Islet of Langerhans (tissue), 1 donor: Measurements from ENCODE around the gene RBM4.

ENCODE experiments used
- FAIRE-seq: peaks from one replicate; lab custom pipeline; 2011; peaks lifted over from hg19 to GRCh38; lab: Jason Lieb, UNC

RBM4 gene

DNA sequence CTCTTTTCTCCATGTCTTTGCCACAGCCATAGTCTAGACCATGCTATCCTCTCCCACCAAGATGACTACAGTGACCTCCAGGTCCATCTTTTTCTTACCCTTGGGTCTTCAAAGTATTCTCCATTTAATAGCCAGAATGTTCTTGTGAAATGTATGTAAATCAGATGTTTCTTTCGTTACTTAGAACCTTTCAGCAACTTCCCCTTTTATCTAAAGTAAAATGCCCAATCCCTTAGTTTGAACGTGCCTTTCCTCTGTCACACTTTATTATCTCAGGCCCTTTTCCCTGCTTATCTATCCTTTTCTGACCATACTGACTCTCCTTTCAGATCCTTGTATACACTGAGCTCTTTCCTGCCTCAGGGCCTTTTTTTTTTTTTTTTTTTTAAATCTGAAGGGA is 21.3 kb downstream of the RBM4 start:
- FAIRE-seq = no peak

- no peak for FAIRE-seq
These were observed 25.3 kb downstream of the RBM4 start for GRCh38 chr11:66663741-66664296.

DNA sequence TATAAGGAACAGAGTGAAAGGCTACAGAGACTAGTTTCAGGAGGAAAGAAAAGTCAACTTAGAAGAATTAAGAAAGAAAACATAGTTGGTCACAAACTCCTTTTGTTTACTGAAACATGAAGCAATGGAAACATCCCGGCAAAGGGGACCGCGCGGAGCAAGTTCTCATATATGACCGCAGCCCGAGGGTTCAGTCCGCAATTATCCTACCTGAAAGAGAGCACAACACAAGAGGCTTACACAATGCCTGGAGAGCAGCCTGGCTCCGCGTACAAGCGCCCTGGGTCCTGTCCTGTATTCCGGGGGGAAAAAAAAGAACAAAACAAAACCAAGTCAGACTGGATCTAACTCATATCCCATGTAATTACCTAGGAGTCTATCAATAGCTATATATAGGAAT is 26.9 kb downstream of the RBM4 start:
- no peak for FAIRE-seq

DNA sequence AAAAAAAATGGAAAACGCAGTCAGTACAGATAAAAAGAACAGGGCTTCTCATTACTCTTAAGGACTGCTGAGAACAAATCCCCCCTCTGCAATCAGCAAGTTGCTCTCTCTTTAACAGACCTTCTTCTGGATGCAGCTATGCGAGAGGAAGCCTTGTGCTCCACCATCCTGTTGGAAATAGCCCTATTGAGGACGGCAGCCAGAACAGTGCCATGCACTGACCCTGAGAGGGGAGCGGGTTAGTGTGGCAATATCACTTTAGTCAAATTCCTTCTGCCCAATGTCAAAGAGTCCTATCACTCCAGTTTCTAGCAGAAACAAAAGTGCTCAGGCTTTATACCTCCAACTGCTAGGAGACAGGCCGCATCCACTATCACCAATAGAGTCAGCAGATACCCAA is 32.3 kb downstream of the RBM4 start:
- no peak for FAIRE-seq

GRCh38 chr11:66674964-66675602 is 36.6 kb downstream of the RBM4 start:
- no peak for FAIRE-seq

DNA sequence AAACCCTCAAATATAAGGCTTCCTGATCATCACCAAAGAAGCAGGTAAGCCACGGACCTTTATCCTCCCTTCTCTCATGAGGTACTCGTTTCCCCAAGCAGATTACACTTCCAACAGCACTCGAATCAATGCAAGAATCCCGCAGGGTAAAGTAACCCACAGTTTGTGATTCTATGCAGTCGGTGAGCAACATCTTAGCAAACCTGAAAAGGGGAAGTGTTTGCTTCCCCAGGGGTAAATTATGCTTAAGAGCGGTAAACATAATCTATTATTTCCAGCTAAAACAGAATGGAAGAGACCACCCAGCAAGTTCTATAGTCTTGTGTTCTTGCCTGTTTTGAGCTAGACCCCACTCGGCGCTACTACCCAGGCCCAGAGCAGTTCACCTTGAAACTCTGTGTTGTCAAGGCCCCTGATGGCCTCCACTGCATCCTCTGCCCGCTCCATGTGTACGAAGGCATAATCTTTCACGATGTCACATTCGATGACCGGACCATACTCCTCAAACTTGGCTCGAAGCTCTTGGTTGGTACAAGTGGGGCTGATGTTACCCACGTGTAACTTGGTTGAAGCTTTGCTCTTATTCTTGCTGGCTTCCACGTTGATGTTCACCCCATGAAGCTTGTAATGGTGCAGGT is 37.9 kb downstream of the RBM4 start:
- no peak for FAIRE-seq

- FAIRE-seq = no peak
These were observed 38.6 kb downstream of the RBM4 start for GRCh38 chr11:66676931-66677598.

DNA sequence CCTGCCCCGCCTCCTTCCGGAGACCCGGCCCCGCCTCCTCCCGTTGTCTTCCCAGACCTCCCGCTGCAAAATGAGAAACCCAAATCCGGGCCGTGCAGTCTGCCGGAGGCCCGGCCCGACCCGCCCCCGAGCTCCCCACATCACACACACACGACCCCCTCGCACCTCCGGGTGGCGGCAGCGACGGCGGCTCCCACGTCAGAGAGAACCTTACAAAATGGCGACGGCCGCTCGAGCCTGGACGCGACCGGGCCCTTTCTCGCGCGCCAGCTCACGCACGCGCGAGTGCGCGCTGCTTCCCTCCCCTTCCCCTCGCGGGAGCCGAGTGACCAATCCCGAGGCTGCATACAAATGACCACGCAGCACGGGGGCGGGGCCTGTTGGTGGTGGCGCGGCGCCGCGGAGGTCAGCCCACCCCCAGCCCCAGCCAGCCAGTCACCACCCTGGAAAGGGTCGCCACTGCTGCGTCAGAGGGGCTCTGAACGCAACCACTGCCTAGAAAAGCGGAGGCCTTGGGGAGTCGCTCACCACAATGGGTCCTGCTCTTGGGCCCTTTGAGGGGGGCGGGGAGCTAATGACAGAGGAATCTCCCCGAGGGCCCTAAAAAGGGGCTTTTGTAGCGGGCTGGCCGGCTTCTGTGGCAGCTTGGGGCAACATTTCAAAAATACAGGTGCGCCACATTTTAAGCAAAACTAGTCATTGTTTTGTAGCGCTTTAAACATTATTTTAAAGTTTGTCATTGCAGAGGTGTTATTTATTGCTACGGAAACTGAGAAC is 39.3 kb downstream of the RBM4 start, which contains the start of gene RBM4B:
RBM4B (minus strand) TSS at position 289 of the 777 bp plus-strand sequence. CDS start 808 bp downstream, outside the sequence.
- FAIRE-seq = no peak

DNA sequence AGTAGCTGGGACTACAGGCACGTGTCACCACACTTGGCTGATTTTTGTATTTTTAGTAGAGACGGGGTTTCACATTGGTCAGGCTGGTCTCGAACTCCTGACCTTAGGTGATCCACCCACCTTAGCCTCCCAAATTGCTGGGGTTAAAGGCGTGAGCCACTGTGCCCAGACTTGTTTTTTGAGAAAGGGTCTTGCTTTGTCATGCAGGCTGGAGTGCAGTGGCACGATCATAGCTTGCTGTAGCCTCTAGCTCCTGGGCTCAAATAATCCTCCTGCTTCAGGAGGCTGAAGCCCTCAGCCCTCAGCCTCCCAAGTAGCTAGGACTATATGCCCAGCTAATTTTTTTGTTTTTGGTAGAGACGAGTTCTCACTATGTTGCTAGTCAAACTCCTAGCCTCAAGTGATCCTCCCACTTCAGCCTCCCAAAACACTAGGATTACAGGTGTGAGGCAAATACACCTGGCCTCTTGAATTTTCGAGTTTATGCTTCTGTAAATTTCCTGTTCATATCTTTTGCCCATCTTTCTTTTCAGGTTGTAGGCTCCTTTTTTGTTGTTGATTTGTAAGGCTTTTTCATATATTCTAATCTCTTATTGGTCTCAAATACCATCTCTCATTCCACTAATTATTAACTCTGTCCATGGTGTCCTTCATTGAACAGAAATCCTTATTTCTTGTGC is 42.6 kb downstream of the RBM4 start:
- no peak for FAIRE-seq

DNA sequence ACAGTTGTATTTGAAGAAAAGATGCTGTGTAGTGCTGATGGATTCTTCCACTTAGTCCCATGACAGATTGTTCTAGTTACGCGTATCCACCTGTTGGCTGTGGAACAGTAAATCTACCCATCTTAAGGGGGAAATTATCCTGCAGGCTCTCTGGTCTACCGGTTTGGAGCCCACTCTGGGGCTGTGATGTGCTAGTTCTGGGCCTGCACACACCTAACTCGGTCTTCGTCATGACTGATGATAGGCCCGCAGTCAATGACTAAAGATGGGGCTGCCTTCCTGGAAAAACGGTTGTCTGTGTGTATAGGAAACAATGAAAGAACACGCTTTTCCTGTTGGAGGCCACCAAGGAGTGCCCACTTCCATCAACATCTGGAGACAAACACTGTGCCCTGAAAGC is 45.4 kb downstream of the RBM4 start:
- FAIRE-seq = no peak

- FAIRE-seq = no peak
These were observed 46.1 kb downstream of the RBM4 start for GRCh38 chr11:66684635-66685034.

- no peak for FAIRE-seq
These were observed 47.0 kb downstream of the RBM4 start for GRCh38 chr11:66685276-66686099.

DNA sequence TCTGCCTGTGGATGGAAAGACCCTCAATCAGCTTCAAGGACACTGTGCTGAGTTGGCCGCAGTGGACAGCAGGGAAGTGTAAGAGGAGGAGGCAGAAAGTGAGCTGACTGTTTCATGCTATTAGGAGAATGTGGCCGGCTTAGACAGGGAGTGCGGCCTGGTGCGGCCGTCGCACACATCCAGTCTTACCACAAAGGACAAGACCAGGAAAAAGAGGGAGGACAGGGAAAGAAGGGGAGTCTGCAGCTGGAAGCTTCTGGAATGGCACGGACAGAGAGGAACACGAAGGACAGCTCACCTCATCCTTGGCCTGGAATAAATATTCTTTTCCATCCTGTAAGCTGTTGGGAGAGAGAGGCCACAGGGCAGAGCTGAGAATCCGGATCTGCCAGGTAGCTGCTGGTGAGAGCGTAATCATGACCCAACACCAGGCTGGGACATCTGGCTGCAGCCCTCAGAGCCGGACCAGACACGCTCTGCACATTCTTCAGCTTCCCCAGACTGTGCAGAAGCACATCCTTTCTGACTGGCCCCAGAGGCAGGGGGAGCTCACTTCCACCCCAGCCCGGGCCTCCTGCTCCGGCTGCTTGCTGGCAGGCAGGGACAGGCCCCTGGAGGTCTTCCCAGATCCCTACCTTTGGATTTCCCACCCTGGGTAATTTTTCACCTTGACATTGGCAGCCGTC is 47.7 kb downstream of the RBM4 start:
- no peak for FAIRE-seq

- no peak for FAIRE-seq
These were observed 48.6 kb downstream of the RBM4 start for GRCh38 chr11:66686801-66687750.

GRCh38 chr11:66687831-66688281 is 49.4 kb downstream of the RBM4 start:
- FAIRE-seq = no peak

GRCh38 chr11:66688561-66689534 is 50.3 kb downstream of the RBM4 start:
- FAIRE-seq = no peak

DNA sequence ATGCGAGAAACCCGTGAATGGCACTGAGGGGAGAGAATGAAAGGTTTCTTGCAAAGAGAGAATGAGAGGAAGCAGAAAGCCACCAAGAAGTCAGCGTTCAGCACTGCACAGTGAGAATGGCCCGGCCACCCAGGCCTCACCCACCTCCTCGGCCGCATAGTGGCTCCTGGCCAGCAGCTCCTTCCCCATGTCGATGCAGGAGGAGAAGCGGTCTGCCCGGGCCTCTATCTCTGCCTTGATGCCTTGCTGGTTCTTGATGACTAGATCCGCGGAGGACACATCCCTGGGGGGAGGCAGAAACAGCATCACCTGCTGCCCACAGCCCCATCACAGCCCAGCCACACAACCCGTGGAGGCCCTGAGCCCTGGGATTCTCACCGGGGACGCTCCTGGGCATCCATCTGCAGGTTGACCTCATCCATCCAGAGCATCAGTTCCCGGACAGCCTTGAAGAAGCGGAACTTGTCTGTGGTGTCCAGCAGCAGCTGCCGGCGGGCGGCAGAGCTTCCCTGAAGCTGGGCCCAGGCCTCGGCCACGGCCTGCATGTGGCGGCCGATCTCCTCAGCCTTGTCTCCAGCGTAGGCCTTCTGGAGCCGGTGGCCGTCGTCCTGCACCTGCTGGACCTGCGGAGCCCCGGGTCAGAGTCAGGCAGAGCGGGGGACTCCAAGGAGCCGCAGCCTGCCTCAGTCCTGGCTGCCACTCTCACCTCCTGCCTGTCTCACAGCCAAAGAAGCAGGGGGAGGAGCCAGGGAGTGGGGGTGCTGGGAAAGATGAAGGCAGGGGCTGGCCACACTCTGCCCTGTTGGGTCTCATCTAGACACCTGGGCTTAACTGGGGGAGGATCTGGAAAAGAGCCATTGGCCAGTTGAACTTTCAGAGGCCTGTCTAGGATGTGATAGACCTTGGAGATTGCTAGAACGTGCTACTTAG is 51.4 kb downstream of the RBM4 start:
- no peak for FAIRE-seq
